A549 (cell line): ENCODE results near the gene SDHAF1. TPM values are rescaled to one million over a fixed set of nuclear protein-coding genes. Genes with fewer than 3 reads are reported as not detected.
"Not testable (repeated sequence)": the region's sequence is repeated elsewhere in the genome, so short reads cannot be mapped to it uniquely, and the experiment has no call there.

Experiments used
- ATAC-seq, 2 experiments: fragments of 200-7000 bp in 1 of 2; fragments of >200 bp in 1 of 2; cut with Nextera tagmentation in 1 of 2; cut with Tn5 transposase in 1 of 2; 3 replicates each; pipeline versions ENCODE4 v1.8.0 to v1.9.1; 2018 to 2020; ENCODE audit warnings: mild to moderate bottlenecking in 1 of 2, moderate library complexity in 1 of 2
- CTCF ChIA-PET: fragments of 300-600 bp; sonication (Branson Sonifier 250); formaldehyde crosslinking; extraction: SDS; loops from one replicate; lab custom pipeline; 2021; ENCODE audit warnings: antibody characterized with exemption, inconsistent platforms; lab: Yijun Ruan, JAX
- POLR2A ChIA-PET: fragments of 350-600 bp; formaldehyde crosslinking; extraction: SDS; loops from one replicate; lab custom pipeline; 2021; ENCODE audit warnings: antibody characterized with exemption, inconsistent platforms; lab: Yijun Ruan, JAX
- DNase-seq, 2 experiments: peaks; one replicate each; pipeline versions ENCODE4 v3.0.0 to v3.0.0-alpha.2; 2011 to 2016; ENCODE audit warnings: low read depth in 1 of 2, low spot score in 1 of 2
- FAIRE-seq: peaks from 2 replicates; lab custom pipeline; 2011; peaks lifted over from hg19 to GRCh38; lab: Jason Lieb, UNC
- H3K27ac ChIP-seq, 2 experiments: fragments of >200 bp; sonication (Bioruptor Twin); formaldehyde crosslinking; 3 replicates each; pipeline ENCODE4 v1.5.1; 2016 to 2017
- H3K4me1 ChIP-seq: fragments of >200 bp; sonication (Bioruptor Twin); formaldehyde crosslinking; 3 replicates; pipeline ENCODE4 v1.6.1; 2016
- H3K4me2 ChIP-seq: fragments of >200 bp; sonication (Bioruptor Twin); formaldehyde crosslinking; 3 replicates; pipeline ENCODE4 v1.6.1; 2016
- H3K4me3 ChIP-seq: fragments of >200 bp; sonication (Bioruptor Twin); formaldehyde crosslinking; 3 replicates; pipeline ENCODE4 v1.5.1; 2016
- H3K9me3 ChIP-seq: fragments of >200 bp; sonication (Bioruptor Twin); formaldehyde crosslinking; 3 replicates; pipeline ENCODE4 v1.6.1; 2016
- CEBPB ChIP-seq, 2 experiments: fragments of >200 bp in 1 of 2; sonication (Bioruptor Twin) in 1 of 2; formaldehyde crosslinking in 1 of 2; IDR thresholded peaks; 2 replicates each; pipeline ENCODE4 v1.6.1; 2012 to 2016
- EHF ChIP-seq: fragments of 250-450 bp; sonication (Bioruptor Pico); IDR thresholded peaks from 2 replicates; pipeline ENCODE4 v1.5.0; 2020; ENCODE audit warnings: mild to moderate bottlenecking
- EHMT2 ChIP-seq: fragments of 200-600 bp; sonication (generic); IDR thresholded peaks from 2 replicates; pipeline ENCODE4 v1.6.1; 2016; ENCODE audit warnings: antibody characterized with exemption, low read depth, mild to moderate bottlenecking, moderate library complexity
- EP300 ChIP-seq, 2 experiments: fragments of >200 bp; sonication (Bioruptor Twin); formaldehyde crosslinking; IDR thresholded peaks; 2 replicates in 1 of 2; 3 replicates in 1 of 2; pipeline ENCODE4 v1.6.1; 2016 to 2017
- HEYL ChIP-seq: fragments of 250-450 bp; sonication (Bioruptor Pico); IDR thresholded peaks from 2 replicates; pipeline ENCODE4 v1.8.0; 2021; ENCODE audit warnings: mild to moderate bottlenecking, moderate library complexity
- PHF8 ChIP-seq: fragments of 200-600 bp; sonication (generic); IDR thresholded peaks from 2 replicates; pipeline ENCODE4 v1.6.1; 2016; ENCODE audit warnings: low read depth, mild to moderate bottlenecking, antibody characterized with exemption, moderate library complexity, borderline replicate concordance
- POLR2AphosphoS2 ChIP-seq: conservative IDR thresholded peaks from 2 replicates; pipeline ENCODE4 v1.6.1; 2012; ENCODE audit warnings: low read length, improper control_type of control experiment, inconsistent platforms
- RAD21 ChIP-seq, 2 experiments: fragments of >200 bp in 1 of 2; sonication (Bioruptor Twin) in 1 of 2; formaldehyde crosslinking in 1 of 2; IDR thresholded peaks in 1 of 2; conservative IDR thresholded peaks in 1 of 2; 2 replicates in 1 of 2; 3 replicates in 1 of 2; pipeline ENCODE4 v1.6.1; 2012 to 2018; ENCODE audit warnings: inconsistent platforms in 1 of 2
- TP53 ChIP-seq: fragments of 250-450 bp; sonication (Bioruptor Pico); IDR thresholded peaks from 2 replicates; pipeline ENCODE4 v1.5.0; 2021; ENCODE audit warnings: mild to moderate bottlenecking, moderate library complexity
- ZC3H11A ChIP-seq: fragments of 450-650 bp; IDR thresholded peaks from 2 replicates; pipeline ENCODE4 v1.6.1; 2014; ENCODE audit warnings: antibody characterized with exemption, mild to moderate bottlenecking
- ZFP36 ChIP-seq: fragments of 450-650 bp; IDR thresholded peaks from 2 replicates; pipeline ENCODE4 v1.6.1; 2014; ENCODE audit warnings: borderline replicate concordance; ENCODE audit not compliant: partially characterized antibody
- WGBS: methylation state at CpG from one replicate; pipeline ENCODE4 v1.1.6; 2017; ENCODE audit errors: missing lambda C conversion rate; 5-methylcytosine and 5-hydroxymethylcytosine counted together
- polyA plus RNA-seq, 4 experiments: library from polyadenylated mRNA; depleted of rRNA in 3 of 4; stranded (reverse); fragments of >200 nt; fragmentation: RNase III in 1 of 4; extraction: RNeasy Plus Mini Kit Qiagen cat#74134 plus additional on column Dnase treatment in 1 of 4; gene quantifications; 2 replicates in 3 of 4; 3 replicates in 1 of 4; pipeline ENCODE4 v1.2.3, GENCODE V29; 2011 to 2017
- small RNA-seq, 6 experiments: library from RNA; depleted of rRNA; stranded (forward); fragments of <200 nt; gene quantifications; one replicate each; pipeline ENCODE3, GENCODE V24; 2012
- TF ChIP-seq, protein P1 (sequence below): IDR thresholded peaks from 2 replicates; pipeline ENCODE4 v1.6.1; 2012; ENCODE audit warnings: low read depth, borderline replicate concordance
- TF ChIP-seq, protein P2 (sequence below): fragments of 250-450 bp; sonication (Bioruptor Pico); IDR thresholded peaks from 2 replicates; pipeline ENCODE4 v1.5.0; 2021; ENCODE audit warnings: mild to moderate bottlenecking, moderate library complexity, borderline replicate concordance

The SDHAF1 gene
- polyA plus RNA-seq, 2 of the 4 experiments (the other 2 are of a cell fraction), result 25.3 to 27.1 TPM

DNA sequence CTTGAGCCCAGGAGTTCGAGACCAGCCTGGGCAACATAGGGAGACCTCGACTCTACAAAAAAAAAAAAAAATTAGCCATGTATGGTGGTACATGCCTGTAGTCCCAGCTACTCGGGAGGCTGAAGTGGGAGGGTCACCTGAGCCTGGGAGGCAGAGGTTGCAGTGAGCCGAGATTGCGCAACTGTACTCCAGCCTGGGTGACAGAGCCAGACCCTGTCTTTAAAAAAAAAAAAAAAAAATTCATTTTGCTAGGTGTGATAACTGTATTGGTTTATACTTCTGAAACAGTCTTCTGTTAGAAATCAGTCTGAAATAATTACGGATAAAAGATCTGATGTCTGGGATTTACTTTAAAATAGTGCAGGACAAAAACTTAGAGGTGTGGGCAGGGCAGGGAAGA is 46.1 kb downstream of the SDHAF1 start:
- not testable (repeated sequence) for FAIRE-seq, ATAC-seq
- peak overlapping the region; percentile 54 for H3K4me2 ChIP-seq
- POLR2A ChIA-PET, result interaction anchor here (1.2 kb wide), 1 partner anchor 27 kb away, joined by 5 read pairs; the partner anchor contains the start of gene ALKBH6
- peaks cover 20% of the 10 kb centered on the region for H3K4me1 ChIP-seq
- H3K27ac ChIP-seq, result peak overlapping the region; percentile 41 to 58; a peak in 5 of 6 replicates
- peak; percentile 95 to 97 for TF ChIP-seq CEBPB (IDR thresholded peaks at IDR 0.05)
- TF ChIP-seq, all 56 proteins: peak for 1; not testable (repeated sequence) for 55
- H3K9me3 ChIP-seq, DNase-seq, H3K4me3 ChIP-seq: not testable (repeated sequence)
- CTCF ChIA-PET, result interaction anchor here (0.6 to 2.6 kb wide), 4 partner anchors 12 to 109 kb away, joined by 3 to 10 read pairs (median 3); no protein-coding TSS in a partner anchor
- 85% methylated on average over 6 of the region's 6 CpGs for WGBS

DNA sequence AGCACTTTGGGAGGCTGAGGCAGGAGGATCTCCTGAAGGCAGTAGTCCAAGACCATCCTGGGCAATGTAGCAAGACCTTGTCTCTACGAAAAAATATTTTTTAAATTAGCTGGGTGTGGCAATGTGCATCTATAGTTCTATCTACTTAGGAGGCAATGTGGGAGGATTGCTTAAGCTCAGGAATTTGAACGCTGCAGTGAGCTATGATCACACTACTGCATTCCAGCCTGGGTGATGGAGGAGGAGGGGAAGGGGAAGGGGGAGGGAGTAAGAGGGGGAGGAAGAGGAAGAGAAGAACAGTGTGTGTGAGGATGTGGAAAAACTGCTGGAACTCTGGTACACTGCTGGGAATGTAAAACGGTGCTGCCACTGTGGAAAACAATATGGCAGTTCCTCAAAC is 46.8 kb downstream of the SDHAF1 start:
- Histone ChIP-seq H3K4me3 (no peak overlapping the region), H3K4me2 (peak overlapping the region; percentile 54), H3K9me3 (no peaks in the 10 kb centered on the region), H3K4me1 (peaks cover 20% of the 10 kb centered on the region), H3K27ac (peak overlapping the region; percentile 50 to 58; a peak in 5 of 6 replicates)
- no peak for FAIRE-seq
- ChIA-PET CTCF (interaction anchor here (0.7 to 1.2 kb wide), 3 partner anchors 13 to 95 kb away, joined by 3 read pairs; no protein-coding TSS in a partner anchor), POLR2A (interaction anchor here (0.7 to 1.2 kb wide), 3 partner anchors 12 to 72 kb away, joined by 4 to 8 read pairs (median 5); partner anchors contain the start of genes ALKBH6 and THAP8)
- WGBS, result 17% methylated on average over 3 of the region's 3 CpGs
- peak; percentile 56 to 77; a peak in 3 of 4 replicates for TF ChIP-seq CEBPB (IDR thresholded peaks at IDR 0.05)
- no peak for TF ChIP-seq EHMT2
- peak; percentile 65 to 74; a peak in 5 of 6 replicates for ATAC-seq
- peak in 1 of 2 experiments; percentile 72 for DNase-seq

DNA sequence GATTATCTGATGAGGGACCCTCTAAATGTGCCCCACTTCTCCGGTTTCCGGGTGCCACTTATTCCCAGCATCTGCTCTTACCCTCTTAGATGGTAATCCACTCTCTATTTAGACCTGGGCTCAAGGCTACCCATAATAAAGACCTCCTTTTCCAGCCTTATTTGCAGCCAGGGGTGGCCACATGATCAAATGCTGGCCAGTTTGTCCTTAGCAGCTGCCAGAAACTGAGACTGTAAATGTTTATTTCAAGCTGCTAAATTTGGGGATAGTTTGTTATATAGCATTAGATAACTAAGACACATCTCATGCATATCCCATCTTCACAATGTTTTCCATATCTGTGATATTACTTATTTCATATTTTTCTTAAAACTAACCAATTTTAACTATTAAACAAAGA is 49.0 kb downstream of the SDHAF1 start:
- Histone ChIP-seq H3K27ac (no peak overlapping the region), H3K4me2 (no peak overlapping the region), H3K9me3 (no peaks in the 10 kb centered on the region), H3K4me1 (peaks cover 20% of the 10 kb centered on the region), H3K4me3 (no peak overlapping the region)
- FAIRE-seq (peak; percentile 86), DNase-seq (no peak), ATAC-seq (no peak)
- CTCF ChIA-PET, result interaction anchor here (0.8 to 1.7 kb wide), 4 partner anchors 16 to 69 kb away, joined by 3 to 6 read pairs (median 3); no protein-coding TSS in a partner anchor
- TF ChIP-seq TP53 (CRISPR knock-in tag) (no peak), POLR2AphosphoS2 (no peak), PHF8 (no peak), RAD21 (conservative IDR thresholded peaks at IDR 0.05 in 1 of 2, IDR thresholded peaks at IDR 0.05 in 1 of 2) (no peak), HEYL (no peak), ZC3H11A (no peak), ZFP36 (no peak), EHF (CRISPR knock-in tag) (no peak), EP300 (IDR thresholded peaks at IDR 0.05) (no peak)
- TF ChIP-seq, protein P1, sequence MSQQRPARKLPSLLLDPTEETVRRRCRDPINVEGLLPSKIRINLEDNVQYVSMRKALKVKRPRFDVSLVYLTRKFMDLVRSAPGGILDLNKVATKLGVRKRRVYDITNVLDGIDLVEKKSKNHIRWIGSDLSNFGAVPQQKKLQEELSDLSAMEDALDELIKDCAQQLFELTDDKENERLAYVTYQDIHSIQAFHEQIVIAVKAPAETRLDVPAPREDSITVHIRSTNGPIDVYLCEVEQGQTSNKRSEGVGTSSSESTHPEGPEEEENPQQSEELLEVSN, result no peak
- TF ChIP-seq, protein P2, sequence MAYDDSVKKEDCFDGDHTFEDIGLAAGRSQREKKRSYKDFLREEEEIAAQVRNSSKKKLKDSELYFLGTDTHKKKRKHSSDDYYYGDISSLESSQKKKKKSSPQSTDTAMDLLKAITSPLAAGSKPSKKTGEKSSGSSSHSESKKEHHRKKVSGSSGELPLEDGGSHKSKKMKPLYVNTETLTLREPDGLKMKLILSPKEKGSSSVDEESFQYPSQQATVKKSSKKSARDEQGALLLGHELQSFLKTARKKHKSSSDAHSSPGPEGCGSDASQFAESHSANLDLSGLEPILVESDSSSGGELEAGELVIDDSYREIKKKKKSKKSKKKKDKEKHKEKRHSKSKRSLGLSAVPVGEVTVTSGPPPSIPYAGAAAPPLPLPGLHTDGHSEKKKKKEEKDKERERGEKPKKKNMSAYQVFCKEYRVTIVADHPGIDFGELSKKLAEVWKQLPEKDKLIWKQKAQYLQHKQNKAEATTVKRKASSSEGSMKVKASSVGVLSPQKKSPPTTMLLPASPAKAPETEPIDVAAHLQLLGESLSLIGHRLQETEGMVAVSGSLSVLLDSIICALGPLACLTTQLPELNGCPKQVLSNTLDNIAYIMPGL (CRISPR knock-in tag), result no peak
- POLR2A ChIA-PET, result interaction anchor here (2.0 kb wide), 1 partner anchor 10 kb away, joined by 5 read pairs; the partner anchor contains the start of gene THAP8
- WGBS, result 92% methylated on average over 2 of the region's 2 CpGs

Small RNAs within 50 kb of the gene (small RNA-seq; reads per million reads assigned to genes)
- gene AF038458.1, result 0 reads per million in 6 experiments

Other genes with a start within 250 kb of the SDHAF1 start
- gene U2AF1L4, start 249.8 kb upstream of the SDHAF1 start, polyA plus RNA-seq (2011; rRNA removed), result 29.6 and 41.1 TPM in 2 replicates
- 39.0 to 45.6 TPM (median 42.8 TPM) in 3 replicates for gene U2AF1L4, start 249.8 kb upstream of the SDHAF1 start, polyA plus RNA-seq (2017; fragmentation: RNase III; extraction: RNeasy Plus Mini Kit Qiagen cat#74134 plus additional on column Dnase treatment)
- gene PSENEN, start 249.5 kb upstream of the SDHAF1 start, polyA plus RNA-seq (2011; rRNA removed), result 111 and 133 TPM in 2 replicates
- gene PSENEN, start 249.5 kb upstream of the SDHAF1 start, polyA plus RNA-seq (2017; fragmentation: RNase III; extraction: RNeasy Plus Mini Kit Qiagen cat#74134 plus additional on column Dnase treatment), result 191 to 203 TPM (median 197 TPM) in 3 replicates
- 8.1 and 11.5 TPM in 2 replicates for gene LIN37, start 246.6 kb upstream of the SDHAF1 start, polyA plus RNA-seq (2011; rRNA removed)
- 20.4 to 23.1 TPM (median 22.0 TPM) in 3 replicates for gene LIN37, start 246.6 kb upstream of the SDHAF1 start, polyA plus RNA-seq (2017; fragmentation: RNase III; extraction: RNeasy Plus Mini Kit Qiagen cat#74134 plus additional on column Dnase treatment)
- 0.12 and 0.16 TPM in 2 replicates for gene HSPB6, start 238.2 kb upstream of the SDHAF1 start, polyA plus RNA-seq (2011; rRNA removed)
- gene HSPB6, start 238.2 kb upstream of the SDHAF1 start, polyA plus RNA-seq (2017; fragmentation: RNase III; extraction: RNeasy Plus Mini Kit Qiagen cat#74134 plus additional on column Dnase treatment), result 0.11 to 0.28 TPM (median 0.26 TPM) in 3 replicates
- gene PROSER3, start 237.0 kb upstream of the SDHAF1 start, polyA plus RNA-seq (2011; rRNA removed), result 19.5 and 30.8 TPM in 2 replicates
- 24.4 to 27.6 TPM (median 25.3 TPM) in 3 replicates for gene PROSER3, start 237.0 kb upstream of the SDHAF1 start, polyA plus RNA-seq (2017; fragmentation: RNase III; extraction: RNeasy Plus Mini Kit Qiagen cat#74134 plus additional on column Dnase treatment)
- 0.84 and 2.1 TPM in 2 replicates for gene ARHGAP33, start 219.6 kb upstream of the SDHAF1 start, polyA plus RNA-seq (2011; rRNA removed)
- gene ARHGAP33, start 219.6 kb upstream of the SDHAF1 start, polyA plus RNA-seq (2017; fragmentation: RNase III; extraction: RNeasy Plus Mini Kit Qiagen cat#74134 plus additional on column Dnase treatment), result 4.6 to 7.7 TPM (median 6.1 TPM) in 3 replicates
- gene PRODH2, start 182.3 kb upstream of the SDHAF1 start, polyA plus RNA-seq (2011; rRNA removed), result 0.86 and 0.92 TPM in 2 replicates
- gene PRODH2, start 182.3 kb upstream of the SDHAF1 start, polyA plus RNA-seq (2017; fragmentation: RNase III; extraction: RNeasy Plus Mini Kit Qiagen cat#74134 plus additional on column Dnase treatment), result 0.55 to 1.0 TPM (median 0.73 TPM) in 3 replicates
- 0.27 and 0.30 TPM in 2 replicates for gene NPHS1, start 142.7 kb upstream of the SDHAF1 start, polyA plus RNA-seq (2011; rRNA removed)
- 0.16 to 0.27 TPM (median 0.21 TPM) in 3 replicates for gene NPHS1, start 142.7 kb upstream of the SDHAF1 start, polyA plus RNA-seq (2017; fragmentation: RNase III; extraction: RNeasy Plus Mini Kit Qiagen cat#74134 plus additional on column Dnase treatment)
- gene KIRREL2, start 138.3 kb upstream of the SDHAF1 start, polyA plus RNA-seq (2011; rRNA removed), result 0.26 and 0.34 TPM in 2 replicates
- gene KIRREL2, start 138.3 kb upstream of the SDHAF1 start, polyA plus RNA-seq (2017; fragmentation: RNase III; extraction: RNeasy Plus Mini Kit Qiagen cat#74134 plus additional on column Dnase treatment), result 0.21 to 0.75 TPM (median 0.54 TPM) in 3 replicates
- gene APLP1, start 126.6 kb upstream of the SDHAF1 start, polyA plus RNA-seq (2011; rRNA removed), result 55.3 and 60.4 TPM in 2 replicates
- 52.1 to 54.8 TPM (median 54.7 TPM) in 3 replicates for gene APLP1, start 126.6 kb upstream of the SDHAF1 start, polyA plus RNA-seq (2017; fragmentation: RNase III; extraction: RNeasy Plus Mini Kit Qiagen cat#74134 plus additional on column Dnase treatment)
- gene NFKBID, start 94.6 kb upstream of the SDHAF1 start, polyA plus RNA-seq (2011; rRNA removed), result 4.0 and 4.1 TPM in 2 replicates
- gene NFKBID, start 94.6 kb upstream of the SDHAF1 start, polyA plus RNA-seq (2017; fragmentation: RNase III; extraction: RNeasy Plus Mini Kit Qiagen cat#74134 plus additional on column Dnase treatment), result 8.5 to 14.8 TPM (median 9.6 TPM) in 3 replicates
- 0.19 TPM in 1 of 2 replicates, not detected in the other for gene HCST, start 92.7 kb upstream of the SDHAF1 start, polyA plus RNA-seq (2011; rRNA removed)
- 0.49 to 0.69 TPM in 2 of 3 replicates, not detected in the other for gene HCST, start 92.7 kb upstream of the SDHAF1 start, polyA plus RNA-seq (2017; fragmentation: RNase III; extraction: RNeasy Plus Mini Kit Qiagen cat#74134 plus additional on column Dnase treatment)
- not detected in 2 replicates for gene TYROBP, start 86.9 kb upstream of the SDHAF1 start, polyA plus RNA-seq (2011; rRNA removed)
- 0.21 TPM in 1 of 3 replicates, not detected in the others for gene TYROBP, start 86.9 kb upstream of the SDHAF1 start, polyA plus RNA-seq (2017; fragmentation: RNase III; extraction: RNeasy Plus Mini Kit Qiagen cat#74134 plus additional on column Dnase treatment)
- gene LRFN3, start 58.8 kb upstream of the SDHAF1 start, polyA plus RNA-seq (2011; rRNA removed), result 2.4 and 3.1 TPM in 2 replicates
- 12.8 to 17.1 TPM (median 16.6 TPM) in 3 replicates for gene LRFN3, start 58.8 kb upstream of the SDHAF1 start, polyA plus RNA-seq (2017; fragmentation: RNase III; extraction: RNeasy Plus Mini Kit Qiagen cat#74134 plus additional on column Dnase treatment)
- gene SYNE4, start 13.6 kb downstream of the SDHAF1 start, polyA plus RNA-seq (2011; rRNA removed), result 0.56 and 0.60 TPM in 2 replicates
- gene SYNE4, start 13.6 kb downstream of the SDHAF1 start, polyA plus RNA-seq (2017; fragmentation: RNase III; extraction: RNeasy Plus Mini Kit Qiagen cat#74134 plus additional on column Dnase treatment), result 0.37 to 0.49 TPM (median 0.44 TPM) in 3 replicates
- gene ALKBH6, start 19.0 kb downstream of the SDHAF1 start, polyA plus RNA-seq (2011; rRNA removed), result 27.5 and 34.2 TPM in 2 replicates
- 40.4 to 47.1 TPM (median 46.4 TPM) in 3 replicates for gene ALKBH6, start 19.0 kb downstream of the SDHAF1 start, polyA plus RNA-seq (2017; fragmentation: RNase III; extraction: RNeasy Plus Mini Kit Qiagen cat#74134 plus additional on column Dnase treatment)
- gene CLIP3, start 37.7 kb downstream of the SDHAF1 start, polyA plus RNA-seq (2011; rRNA removed), result 1.1 and 1.4 TPM in 2 replicates
- 1.3 to 1.9 TPM (median 1.5 TPM) in 3 replicates for gene CLIP3, start 37.7 kb downstream of the SDHAF1 start, polyA plus RNA-seq (2017; fragmentation: RNase III; extraction: RNeasy Plus Mini Kit Qiagen cat#74134 plus additional on column Dnase treatment)
- gene THAP8, start 59.1 kb downstream of the SDHAF1 start, polyA plus RNA-seq (2011; rRNA removed), result 3.1 and 3.2 TPM in 2 replicates
- gene THAP8, start 59.1 kb downstream of the SDHAF1 start, polyA plus RNA-seq (2017; fragmentation: RNase III; extraction: RNeasy Plus Mini Kit Qiagen cat#74134 plus additional on column Dnase treatment), result 7.0 to 7.5 TPM (median 7.5 TPM) in 3 replicates
- 15.5 and 16.0 TPM in 2 replicates for gene WDR62, start 59.7 kb downstream of the SDHAF1 start, polyA plus RNA-seq (2011; rRNA removed)
- gene WDR62, start 59.7 kb downstream of the SDHAF1 start, polyA plus RNA-seq (2017; fragmentation: RNase III; extraction: RNeasy Plus Mini Kit Qiagen cat#74134 plus additional on column Dnase treatment), result 30.9 to 34.1 TPM (median 32.9 TPM) in 3 replicates
- not detected in 2 replicates for gene OVOL3, start 116.0 kb downstream of the SDHAF1 start, polyA plus RNA-seq (2011; rRNA removed)
- gene OVOL3, start 116.0 kb downstream of the SDHAF1 start, polyA plus RNA-seq (2017; fragmentation: RNase III; extraction: RNeasy Plus Mini Kit Qiagen cat#74134 plus additional on column Dnase treatment), result 0.14 to 0.63 TPM (median 0.31 TPM) in 3 replicates
- gene POLR2I, start 119.7 kb downstream of the SDHAF1 start, polyA plus RNA-seq (2011; rRNA removed), result 107 and 123 TPM in 2 replicates
- 264 to 284 TPM (median 277 TPM) in 3 replicates for gene POLR2I, start 119.7 kb downstream of the SDHAF1 start, polyA plus RNA-seq (2017; fragmentation: RNase III; extraction: RNeasy Plus Mini Kit Qiagen cat#74134 plus additional on column Dnase treatment)
- gene TBCB, start 120.3 kb downstream of the SDHAF1 start, polyA plus RNA-seq (2011; rRNA removed), result 384 and 395 TPM in 2 replicates
- gene TBCB, start 120.3 kb downstream of the SDHAF1 start, polyA plus RNA-seq (2017; fragmentation: RNase III; extraction: RNeasy Plus Mini Kit Qiagen cat#74134 plus additional on column Dnase treatment), result 352 to 400 TPM (median 397 TPM) in 3 replicates
- gene CAPNS1, start 144.9 kb downstream of the SDHAF1 start, polyA plus RNA-seq (2011; rRNA removed), result 1,014 and 1,236 TPM in 2 replicates
- gene CAPNS1, start 144.9 kb downstream of the SDHAF1 start, polyA plus RNA-seq (2017; fragmentation: RNase III; extraction: RNeasy Plus Mini Kit Qiagen cat#74134 plus additional on column Dnase treatment), result 1,540 to 1,639 TPM (median 1,551 TPM) in 3 replicates
- gene COX7A1, start 157.3 kb downstream of the SDHAF1 start, polyA plus RNA-seq (2011; rRNA removed), result not detected in 2 replicates
- not detected in 3 replicates for gene COX7A1, start 157.3 kb downstream of the SDHAF1 start, polyA plus RNA-seq (2017; fragmentation: RNase III; extraction: RNeasy Plus Mini Kit Qiagen cat#74134 plus additional on column Dnase treatment)
- 5.6 and 6.8 TPM in 2 replicates for gene ZNF565, start 219.5 kb downstream of the SDHAF1 start, polyA plus RNA-seq (2011; rRNA removed)
- 4.1 to 4.7 TPM (median 4.5 TPM) in 3 replicates for gene ZNF565, start 219.5 kb downstream of the SDHAF1 start, polyA plus RNA-seq (2017; fragmentation: RNase III; extraction: RNeasy Plus Mini Kit Qiagen cat#74134 plus additional on column Dnase treatment)
- gene ZNF146, start 219.9 kb downstream of the SDHAF1 start, polyA plus RNA-seq (2011; rRNA removed), result 293 and 362 TPM in 2 replicates
- gene ZNF146, start 219.9 kb downstream of the SDHAF1 start, polyA plus RNA-seq (2017; fragmentation: RNase III; extraction: RNeasy Plus Mini Kit Qiagen cat#74134 plus additional on column Dnase treatment), result 157 to 197 TPM (median 162 TPM) in 3 replicates